HCT116 (cell line): ENCODE measurements around the gene TAL1.

Source experiments
- CTCF ChIP-seq, 3 experiments: fragments of 200-600 bp in 1 of 3; sonication (generic) in 1 of 3; IDR thresholded peaks in 2 of 3; conservative IDR thresholded peaks in 1 of 3; 2 replicates each; pipeline ENCODE4 v1.5.1; 2012 to 2017; ENCODE audit warnings: low read depth in 2 of 3, low read length in 2 of 3, antibody characterized with exemption in 1 of 3, borderline replicate concordance in 1 of 3, control low read depth in 1 of 3, mild to moderate bottlenecking in 1 of 3, mixed read lengths in 1 of 3, mixed run types in 1 of 3, moderate library complexity in 1 of 3; ENCODE audit not compliant: insufficient read depth in 1 of 3
- JUND ChIP-seq: IDR thresholded peaks from 2 replicates; pipeline ENCODE4 v1.6.1; 2012

DNA sequence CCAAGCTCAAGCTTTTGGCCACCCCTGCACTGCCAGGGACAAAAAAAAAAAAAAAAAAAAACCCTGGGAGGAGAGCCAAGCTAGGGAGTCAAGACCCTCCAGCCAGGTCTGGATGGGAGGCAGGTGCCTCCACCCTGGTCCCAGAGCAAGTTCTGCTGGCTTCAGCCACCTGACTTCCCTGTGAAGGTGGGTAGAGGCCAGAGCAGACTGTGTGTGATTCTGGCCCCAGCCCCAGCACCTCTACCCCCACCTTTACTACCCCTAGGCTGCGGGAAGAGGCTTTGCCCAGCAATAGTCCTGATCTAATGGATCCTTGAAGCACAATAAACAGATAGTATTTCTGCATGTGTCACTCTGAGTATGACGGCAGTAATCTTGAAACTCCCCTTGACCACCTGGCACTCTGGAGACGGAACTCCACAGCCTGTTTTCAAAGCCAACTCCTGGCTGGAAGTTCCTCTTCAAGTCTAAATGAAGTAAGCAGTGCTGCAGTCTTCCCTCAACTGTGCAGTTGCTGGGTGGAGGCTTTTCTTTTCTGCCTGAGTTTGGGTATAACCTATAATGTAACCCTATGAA is 51.9 kb downstream of the TAL1 start:
- TF ChIP-seq JUND (no peak), CTCF (IDR thresholded peaks at IDR 0.05 in 2 of 3, conservative IDR thresholded peaks at IDR 0.05 in 1 of 3; ENCODE audit: borderline replicate concordance in 1 of 3, insufficient read depth in 1 of 3, low read depth in 2 of 3, low read length in 2 of 3) (no peak)
